OCI-LY7 (cell line): Measurements from ENCODE around the gene TANC1. TPM values are rescaled to one million over a fixed set of nuclear protein-coding genes. Genes with fewer than 3 reads are reported as not detected.

ENCODE experiments used
- BruUV-seq: library from RNA; stranded (reverse); fragments of 400-500 nt; replicated peaks from 2 replicates; lab custom pipeline; 2021; lab: Mats Ljungman, UMichigan
- CTCF ChIA-PET: fragments of 300-600 bp; sonication (Branson Sonifier 250); formaldehyde crosslinking; loops from one replicate; lab custom pipeline; 2022; ENCODE audit warnings: antibody characterized with exemption; ENCODE audit not compliant: unreplicated experiment; lab: Charles Lee
- POLR2A ChIA-PET: fragments of 300-600 bp; sonication (Branson Sonifier 250); formaldehyde crosslinking; loops from one replicate; lab custom pipeline; 2022; ENCODE audit warnings: antibody characterized with exemption; lab: Charles Lee
- DNase-seq: peaks from one replicate; pipeline ENCODE4 v3.0.0-alpha.2; 2015; ENCODE audit warnings: low spot score
- H2AFZ ChIP-seq: fragments of 200-600 bp; sonication (generic), shearing (Covaris generic); 2 replicates; pipeline ENCODE4 v1.6.1; 2014; ENCODE audit warnings: mild to moderate bottlenecking, antibody characterized with exemption, low read length, moderate library complexity
- H3K27ac ChIP-seq: fragments of 200-600 bp; sonication (generic); 2 replicates; pipeline ENCODE4 v1.5.1; 2014; ENCODE audit warnings: mixed run types, low read depth, mild to moderate bottlenecking, moderate library complexity, low read length, inconsistent platforms; ENCODE audit not compliant: poor library complexity, severe bottlenecking
- H3K36me3 ChIP-seq: fragments of 200-600 bp; sonication (generic); 2 replicates; pipeline ENCODE4 v1.6.1; 2014; ENCODE audit warnings: mild to moderate bottlenecking, antibody characterized with exemption, low read length, moderate library complexity, mixed read lengths; ENCODE audit not compliant: insufficient read depth
- H3K4me1 ChIP-seq: fragments of 200-600 bp; sonication (generic); 2 replicates; pipeline ENCODE4 v1.5.1; 2014; ENCODE audit warnings: mild to moderate bottlenecking, low read length; ENCODE audit not compliant: insufficient read depth, poor library complexity, severe bottlenecking
- H3K4me2 ChIP-seq: fragments of 200-600 bp; sonication (generic); 2 replicates; pipeline ENCODE4 v1.6.1; 2014; ENCODE audit warnings: mild to moderate bottlenecking, low read length
- H3K4me3 ChIP-seq: fragments of 200-600 bp; sonication (generic); 2 replicates; pipeline ENCODE4 v1.5.1; 2014; ENCODE audit warnings: mild to moderate bottlenecking, low read depth, low read length; ENCODE audit not compliant: poor library complexity, severe bottlenecking
- H3K79me2 ChIP-seq: fragments of 200-600 bp; sonication (generic); 2 replicates; pipeline ENCODE4 v1.6.1; 2016; ENCODE audit warnings: low read depth, mild to moderate bottlenecking, low read length, moderate library complexity, mixed read lengths; ENCODE audit not compliant: insufficient read depth
- H3K9me2 ChIP-seq: fragments of 200-600 bp; sonication (generic); 2 replicates; pipeline ENCODE4 v1.6.1; 2016; ENCODE audit warnings: mild to moderate bottlenecking, low read length, mixed read lengths; ENCODE audit not compliant: insufficient read depth
- H3K9me3 ChIP-seq: fragments of 200-600 bp; sonication (generic); 2 replicates; pipeline ENCODE4 v1.6.1; 2014; ENCODE audit warnings: mild to moderate bottlenecking, mixed run types, low read length, mixed read lengths
- H4K20me1 ChIP-seq: fragments of 200-600 bp; sonication (generic); 2 replicates; pipeline ENCODE4 v1.6.1; 2014; ENCODE audit warnings: mild to moderate bottlenecking, antibody characterized with exemption, low read length, moderate library complexity, mixed read lengths; ENCODE audit not compliant: insufficient read depth
- CTCF ChIP-seq: fragments of 200-600 bp; sonication (generic); conservative IDR thresholded peaks from 2 replicates; pipeline ENCODE4 v1.5.1; 2014; ENCODE audit warnings: mild to moderate bottlenecking, antibody characterized with exemption, low read length, moderate library complexity, mixed read lengths
- EZH2phosphoT487 ChIP-seq: fragments of 200-600 bp; sonication (generic); IDR thresholded peaks from 2 replicates; pipeline ENCODE4 v1.6.1; 2018; ENCODE audit warnings: low read depth, borderline replicate concordance, mild to moderate bottlenecking, mixed run types, antibody characterized with exemption, low read length, moderate library complexity, mixed read lengths
- intact Hi-C: fragments of 100-400 bp; cut with micrococcal nuclease; formaldehyde crosslinking; loops from one replicate; pipeline ENCODE4 v1.10.0; 2022; ENCODE audit not compliant: unreplicated experiment
- total RNA-seq, 2 experiments: library from RNA; depleted of rRNA in 1 of 2; stranded (reverse); fragments of >200 nt in 1 of 2; shearing (Covaris generic) in 1 of 2; gene quantifications; 2 replicates each; pipeline ENCODE4 v1.2.3, GENCODE V29; 2014 to 2022

TANC1 gene
- total RNA-seq, 2 experiments from 2014 or later, result 0.04 TPM; not detected in 1

DNA sequence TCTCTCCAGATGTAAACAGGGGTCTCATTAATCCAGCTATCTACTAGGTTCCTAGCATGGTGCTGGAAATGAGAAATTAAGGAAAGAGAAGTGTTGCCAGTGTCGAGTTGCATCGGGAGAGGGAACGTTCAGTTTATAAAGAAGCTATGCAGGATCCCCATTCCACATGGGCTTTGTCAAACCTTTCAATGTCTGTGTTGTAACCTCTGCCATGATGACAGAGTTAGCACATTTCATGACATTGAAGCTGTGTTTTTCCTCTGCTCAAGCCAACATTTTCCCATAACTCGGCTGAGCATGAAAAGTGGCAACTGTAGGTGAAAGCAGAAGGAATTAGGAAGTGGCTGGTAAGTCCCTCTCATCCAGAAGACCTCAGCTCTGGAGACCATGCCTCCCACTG, 184.6 kb downstream of the TANC1 start:
- POLR2A ChIA-PET, result interaction anchor here (0.5 to 1.0 kb wide), 4 partner anchors 8 to 1073 kb away, joined by 3 read pairs; no protein-coding TSS in a partner anchor
- Histone ChIP-seq H3K36me3 (no peaks in the 10 kb centered on the region), H3K9me2 (no peaks in the 10 kb centered on the region), H4K20me1 (no peaks in the 10 kb centered on the region), H3K4me2 (no peak overlapping the region), H3K79me2 (no peaks in the 10 kb centered on the region), H2AFZ (no peak overlapping the region), H3K27ac (no peak overlapping the region), H3K4me3 (no peak overlapping the region), H3K9me3 (no peaks in the 10 kb centered on the region), H3K4me1 (no peaks in the 10 kb centered on the region)
- intact Hi-C loops, result no loop called here
- DNase-seq, result no peak
- CTCF ChIA-PET, result no interaction called here
- TF ChIP-seq EZH2phosphoT487, result no peak
- TF ChIP-seq CTCF, result no peak
- BruUV-seq, result no TSS peak

- CTCF ChIA-PET, result no interaction called here
- H3K4me2 ChIP-seq, result no peak overlapping the region
Measured at GRCh38 chr2:159153463-159153862, 185.0 kb downstream of the TANC1 start.

More at GRCh38 chr2:159153463-159153862, 185.0 kb downstream of the TANC1 start:
- Histone ChIP-seq H3K36me3 (no peaks in the 10 kb centered on the region), H3K4me1 (no peaks in the 10 kb centered on the region), H3K4me3 (no peak overlapping the region), H3K27ac (no peak overlapping the region), H2AFZ (no peak overlapping the region), H3K9me3 (no peaks in the 10 kb centered on the region), H3K79me2 (no peaks in the 10 kb centered on the region), H4K20me1 (no peaks in the 10 kb centered on the region), H3K9me2 (no peaks in the 10 kb centered on the region)
- TF ChIP-seq CTCF (no peak), EZH2phosphoT487 (no peak)
- DNase-seq, result no peak
- intact Hi-C loops, result no loop called here
- BruUV-seq, result no TSS peak
- POLR2A ChIA-PET, result interaction anchor here (0.5 to 1.0 kb wide), 3 partner anchors 8 to 690 kb away, joined by 3 read pairs; no protein-coding TSS in a partner anchor
